Progenitor cell of endocrine pancreas (in vitro differentiated cells): Measurements from ENCODE around the gene MBP. TPM values are rescaled to one million over a fixed set of nuclear protein-coding genes. Genes with fewer than 3 reads are reported as not detected.

Source experiments
- DNase-seq: peaks from one replicate; pipeline ENCODE4 v3.0.0; 2021; ENCODE audit warnings: low spot score; ENCODE audit not compliant: unreplicated experiment
- H3K27ac Mint-ChIP-seq: 2 replicates; pipeline ENCODE4 v1.8.0; 2021; ENCODE audit warnings: mild to moderate bottlenecking, moderate library complexity, mixed read lengths
- H3K27me3 Mint-ChIP-seq: 2 replicates; pipeline ENCODE4 v1.8.0; 2021; ENCODE audit warnings: mixed read lengths
- H3K36me3 Mint-ChIP-seq: 2 replicates; pipeline ENCODE4 v1.8.0; 2022; ENCODE audit warnings: mixed read lengths; ENCODE audit not compliant: insufficient read depth
- H3K4me1 Mint-ChIP-seq: 2 replicates; pipeline ENCODE4 v1.8.0; 2021; ENCODE audit warnings: low read depth, mixed read lengths
- H3K4me3 Mint-ChIP-seq: 2 replicates; pipeline ENCODE4 v1.8.0; 2021; ENCODE audit warnings: low read depth, mild to moderate bottlenecking, moderate library complexity, mixed read lengths
- H3K9me3 Mint-ChIP-seq: 2 replicates; pipeline ENCODE4 v1.8.0; 2021; ENCODE audit warnings: low read depth, mixed read lengths
- total RNA-seq: library from RNA; stranded (reverse); gene quantifications from 2 replicates; pipeline ENCODE4 v1.2.1, GENCODE V29; 2021
- TF ChIP-seq, protein P1 (sequence below): fragments of 200-600 bp; sonication (generic); IDR thresholded peaks from one replicate; pipeline ENCODE4 v1.5.0; 2021; ENCODE audit warnings: antibody characterized with exemption, mild to moderate bottlenecking; ENCODE audit not compliant: unreplicated experiment

Gene MBP
- total RNA-seq, 1 donor from 2014 or later, result 38.4 TPM

DNA sequence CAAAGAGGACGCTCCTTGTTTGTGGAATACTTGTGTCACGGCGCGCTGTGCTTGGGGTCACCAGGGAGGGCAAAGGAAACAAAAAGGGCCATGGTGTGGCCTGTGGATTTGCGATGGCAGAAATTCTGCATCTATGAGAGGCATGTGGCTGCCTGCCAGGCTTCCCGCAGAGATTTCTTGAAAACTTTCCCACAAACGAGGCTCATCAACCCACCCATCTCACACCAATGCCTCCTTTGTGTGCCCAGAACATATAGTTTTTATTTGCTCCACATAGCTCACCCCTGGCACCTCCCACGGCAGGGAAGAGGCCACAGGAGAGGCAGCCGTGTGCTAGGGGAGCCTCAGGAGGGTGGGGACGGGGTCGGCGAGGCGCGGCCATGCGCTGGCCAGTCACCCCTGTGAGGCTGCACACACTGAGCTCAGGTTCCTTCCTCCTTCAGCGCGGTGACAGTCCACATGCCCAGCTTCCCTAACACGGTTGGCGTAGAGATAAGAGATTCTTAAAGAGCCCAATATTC, 100.3 kb downstream of the MBP start:
- no peaks in the 10 kb centered on the region for H3K4me1 Mint-ChIP-seq
- no peaks in the 10 kb centered on the region for H3K27me3 Mint-ChIP-seq
- H3K4me3 Mint-ChIP-seq, result no peak overlapping the region
- H3K27ac Mint-ChIP-seq, result no peak overlapping the region
- peaks cover 7% of the 10 kb centered on the region for H3K9me3 Mint-ChIP-seq
- peaks cover 23% of the 10 kb centered on the region for H3K36me3 Mint-ChIP-seq
- TF ChIP-seq, protein P1, sequence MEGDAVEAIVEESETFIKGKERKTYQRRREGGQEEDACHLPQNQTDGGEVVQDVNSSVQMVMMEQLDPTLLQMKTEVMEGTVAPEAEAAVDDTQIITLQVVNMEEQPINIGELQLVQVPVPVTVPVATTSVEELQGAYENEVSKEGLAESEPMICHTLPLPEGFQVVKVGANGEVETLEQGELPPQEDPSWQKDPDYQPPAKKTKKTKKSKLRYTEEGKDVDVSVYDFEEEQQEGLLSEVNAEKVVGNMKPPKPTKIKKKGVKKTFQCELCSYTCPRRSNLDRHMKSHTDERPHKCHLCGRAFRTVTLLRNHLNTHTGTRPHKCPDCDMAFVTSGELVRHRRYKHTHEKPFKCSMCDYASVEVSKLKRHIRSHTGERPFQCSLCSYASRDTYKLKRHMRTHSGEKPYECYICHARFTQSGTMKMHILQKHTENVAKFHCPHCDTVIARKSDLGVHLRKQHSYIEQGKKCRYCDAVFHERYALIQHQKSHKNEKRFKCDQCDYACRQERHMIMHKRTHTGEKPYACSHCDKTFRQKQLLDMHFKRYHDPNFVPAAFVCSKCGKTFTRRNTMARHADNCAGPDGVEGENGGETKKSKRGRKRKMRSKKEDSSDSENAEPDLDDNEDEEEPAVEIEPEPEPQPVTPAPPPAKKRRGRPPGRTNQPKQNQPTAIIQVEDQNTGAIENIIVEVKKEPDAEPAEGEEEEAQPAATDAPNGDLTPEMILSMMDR, result no peak
- no peak for DNase-seq

DNA sequence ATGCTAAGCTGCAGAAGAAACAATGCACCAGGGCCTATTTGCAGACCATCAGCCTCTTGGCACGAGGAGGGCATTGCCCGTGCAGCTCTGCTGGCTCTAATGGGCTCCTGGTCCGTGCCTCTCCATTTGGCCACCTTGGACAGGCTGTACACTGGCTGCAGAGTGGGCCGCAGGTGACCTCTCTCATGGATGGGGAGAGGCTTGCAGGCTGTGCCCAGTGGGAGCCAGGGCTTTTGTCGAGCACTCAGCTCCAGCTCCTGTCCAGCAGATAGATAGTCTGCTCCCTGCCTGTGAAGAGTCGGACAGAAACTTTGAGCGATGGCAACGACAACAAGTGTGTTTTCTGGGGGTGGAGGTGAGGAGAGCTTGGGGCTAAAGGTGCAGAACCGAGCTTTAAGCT, 100.9 kb downstream of the MBP start:
- H3K4me1 Mint-ChIP-seq, result no peaks in the 10 kb centered on the region
- no peak overlapping the region for H3K27ac Mint-ChIP-seq
- H3K4me3 Mint-ChIP-seq, result no peak overlapping the region
- H3K9me3 Mint-ChIP-seq, result peaks cover 7% of the 10 kb centered on the region
- TF ChIP-seq, protein P1, result no peak
- no peaks in the 10 kb centered on the region for H3K27me3 Mint-ChIP-seq
- no peak for DNase-seq
- H3K36me3 Mint-ChIP-seq, result peaks cover 24% of the 10 kb centered on the region

DNA sequence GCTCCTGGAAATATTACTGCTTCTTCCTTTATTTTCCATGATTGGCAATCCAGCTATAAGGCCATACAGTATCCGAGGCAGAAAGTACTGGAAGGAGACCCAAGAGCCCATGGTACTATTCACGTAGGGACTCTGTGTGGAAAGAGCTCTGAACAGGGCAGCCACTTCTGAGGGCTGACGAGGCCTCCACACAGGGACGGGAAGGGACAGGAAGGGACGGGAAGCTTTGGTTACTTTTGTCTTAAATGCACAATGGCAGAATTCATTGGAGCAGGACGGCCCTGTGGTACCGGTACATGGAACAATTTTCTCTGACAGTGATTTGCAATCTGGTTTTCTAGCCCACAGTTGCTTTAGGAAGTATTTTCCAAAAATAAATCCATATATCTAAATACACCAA, 102.4 kb downstream of the MBP start:
- no peak for DNase-seq
- H3K4me3 Mint-ChIP-seq, result no peak overlapping the region
- H3K4me1 Mint-ChIP-seq, result no peaks in the 10 kb centered on the region
- TF ChIP-seq, protein P1, result no peak
- no peak overlapping the region for H3K27ac Mint-ChIP-seq
- H3K9me3 Mint-ChIP-seq, result peaks cover 7% of the 10 kb centered on the region
- H3K27me3 Mint-ChIP-seq, result no peaks in the 10 kb centered on the region
- peaks cover 18% of the 10 kb centered on the region for H3K36me3 Mint-ChIP-seq

DNA sequence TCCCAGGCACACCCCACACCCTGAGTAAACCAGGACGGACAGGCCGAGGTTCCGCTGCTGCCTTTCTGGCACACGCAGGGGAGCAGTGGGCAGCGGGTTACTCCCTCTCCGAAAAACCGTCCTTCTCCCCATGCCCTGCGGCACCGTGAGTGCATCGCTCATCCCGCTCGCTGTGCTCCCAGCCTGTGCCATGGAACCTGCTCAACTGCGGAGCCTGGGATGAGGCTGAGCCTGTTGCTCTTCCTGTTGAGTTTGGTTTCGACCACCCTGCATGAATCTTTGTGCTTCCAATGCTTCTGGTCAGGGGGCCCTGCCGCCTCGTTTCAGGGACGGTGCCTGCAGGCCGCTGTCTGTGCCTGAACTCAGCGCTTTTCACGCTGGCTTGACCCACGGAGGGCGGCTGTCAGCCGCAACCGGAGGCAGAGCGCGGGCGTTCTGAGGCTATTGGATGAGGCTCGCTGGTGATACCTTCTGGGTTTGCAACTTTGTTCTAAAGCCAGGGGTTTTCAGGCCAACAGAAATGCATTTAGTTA, 106.7 kb downstream of the MBP start:
- no peak for DNase-seq
- TF ChIP-seq, protein P1, result no peak
- Mint-ChIP-seq H3K27me3 (no peaks in the 10 kb centered on the region), H3K4me1 (no peaks in the 10 kb centered on the region), H3K36me3 (peaks cover 11% of the 10 kb centered on the region), H3K27ac (no peak overlapping the region), H3K9me3 (peaks cover 7% of the 10 kb centered on the region), H3K4me3 (no peak overlapping the region)

DNA sequence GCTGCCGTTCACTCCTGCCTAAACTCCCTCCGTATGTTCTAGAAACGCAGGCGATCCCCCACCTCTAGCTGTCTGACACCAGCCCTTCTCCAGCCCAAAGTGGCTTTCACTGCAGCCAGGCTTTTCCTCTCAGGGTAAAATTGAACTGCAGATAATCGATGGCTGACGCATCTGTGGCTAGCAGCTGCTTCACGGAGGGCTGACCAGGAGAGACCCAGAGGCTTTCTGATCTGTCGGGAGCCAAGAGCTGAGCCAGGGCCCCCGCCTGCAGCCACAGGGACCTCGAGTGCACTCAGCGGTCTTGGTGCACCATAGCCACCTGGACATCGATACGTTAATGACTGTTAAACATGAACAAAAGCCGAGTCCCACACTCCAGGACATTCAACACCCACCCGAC, 107.5 kb downstream of the MBP start:
- TF ChIP-seq, protein P1, result no peak
- DNase-seq, result no peak
- Mint-ChIP-seq H3K36me3 (peaks cover 11% of the 10 kb centered on the region), H3K27me3 (no peaks in the 10 kb centered on the region), H3K4me3 (no peak overlapping the region), H3K9me3 (peaks cover 6% of the 10 kb centered on the region), H3K27ac (no peak overlapping the region), H3K4me1 (no peaks in the 10 kb centered on the region)
